Keratinocyte (primary cell): Measurements from ENCODE around the gene DPYD.

Source experiments
- CTCF ChIP-seq, 3 experiments: IDR thresholded peaks in 1 of 3; conservative IDR thresholded peaks in 1 of 3; optimal IDR thresholded peaks in 1 of 3; 2 replicates in 2 of 3; 3 replicates in 1 of 3; pipeline versions ENCODE3 to v1.5.1; 2011; ENCODE audit warnings: low read length in 3 of 3, mild to moderate bottlenecking in 3 of 3, moderate library complexity in 2 of 3, control low read depth in 1 of 3, inconsistent platforms in 1 of 3; ENCODE audit not compliant: insufficient read depth in 2 of 3; ENCODE audit errors: extremely low read depth in 1 of 3
- EZH2 ChIP-seq: IDR thresholded peaks from one replicate; pipeline ENCODE4 v1.6.1; 2012; ENCODE audit warnings: inconsistent platforms, mild to moderate bottlenecking, low read length, moderate library complexity

- TF ChIP-seq CTCF (optimal IDR thresholded peaks at IDR 0.05 in 1 of 3, IDR thresholded peaks at IDR 0.05 in 1 of 3, conservative IDR thresholded peaks at IDR 0.05 in 1 of 3; ENCODE audit: extremely low read depth in 1 of 3, insufficient read depth in 2 of 3, low read length in 3 of 3) (no peak), EZH2 (no peak)
These were observed 673.6 kb downstream of the DPYD start for GRCh38 chr1:97247196-97247595.
